Measurements from ENCODE around the gene SRGAP3.

SRGAP3 gene

GRCh38 chr3:9165421-9165820, 84.0 kb downstream of the SRGAP3 start:
- no peak for TF ChIP-seq SNAI2 (CRISPR knock-in tag; IDR thresholded peaks at IDR 0.05)
- TF ChIP-seq ESRRG (CRISPR knock-in tag; IDR thresholded peaks at IDR 0.05) = no peak
- TF ChIP-seq PATZ1 (CRISPR knock-in tag; IDR thresholded peaks at IDR 0.05; ENCODE audit: borderline replicate concordance) = no peak
- no peak for TF ChIP-seq OSR1 (CRISPR knock-in tag; IDR thresholded peaks at IDR 0.05)
- no peak for TF ChIP-seq ZC3H10 (CRISPR knock-in tag; IDR thresholded peaks at IDR 0.05)
- ATAC-seq = no peak

- TF ChIP-seq POU6F1 (CRISPR knock-in tag; IDR thresholded peaks at IDR 0.05; ENCODE audit: borderline replicate concordance, low read depth) = no peak
- ATAC-seq = no peak
Measured at GRCh38 chr3:9163289-9163688, 86.2 kb downstream of the SRGAP3 start.

GRCh38 chr3:9161811-9162210, 87.6 kb downstream of the SRGAP3 start:
- no peak for ATAC-seq
- TF ChIP-seq PATZ1 (CRISPR knock-in tag; IDR thresholded peaks at IDR 0.05; ENCODE audit: borderline replicate concordance) = no peak
- no peak for TF ChIP-seq CREB5 (CRISPR knock-in tag; IDR thresholded peaks at IDR 0.05; ENCODE audit: low read depth)
- TF ChIP-seq BACH2 (CRISPR knock-in tag; IDR thresholded peaks at IDR 0.05; ENCODE audit: borderline replicate concordance) = no peak
- no peak for TF ChIP-seq OSR1 (CRISPR knock-in tag; IDR thresholded peaks at IDR 0.05)
- TF ChIP-seq TCF4 (CRISPR knock-in tag; IDR thresholded peaks at IDR 0.05; ENCODE audit: borderline replicate concordance) = no peak
- no peak for TF ChIP-seq CSDC2 (CRISPR knock-in tag; IDR thresholded peaks at IDR 0.05)
- TF ChIP-seq GLIS3 (CRISPR knock-in tag; IDR thresholded peaks at IDR 0.05) = no peak
- no peak for TF ChIP-seq ZNF8 (CRISPR knock-in tag; IDR thresholded peaks at IDR 0.05)
- TF ChIP-seq ZFP30 (CRISPR knock-in tag; IDR thresholded peaks at IDR 0.05) = no peak
- TF ChIP-seq TSHZ2 (CRISPR knock-in tag; IDR thresholded peaks at IDR 0.05) = no peak
- no peak for TF ChIP-seq POU6F1 (CRISPR knock-in tag; IDR thresholded peaks at IDR 0.05; ENCODE audit: borderline replicate concordance, low read depth)
- TF ChIP-seq ESRRG (CRISPR knock-in tag; IDR thresholded peaks at IDR 0.05) = no peak
- no peak for TF ChIP-seq TOX (CRISPR knock-in tag; IDR thresholded peaks at IDR 0.05; ENCODE audit: borderline replicate concordance)
- TF ChIP-seq CSRNP3 (CRISPR knock-in tag; IDR thresholded peaks at IDR 0.05) = no peak
- no peak for TF ChIP-seq ARNTL (CRISPR knock-in tag; IDR thresholded peaks at IDR 0.05; ENCODE audit: borderline replicate concordance, low read depth)
- no peak for TF ChIP-seq RARB (CRISPR knock-in tag; IDR thresholded peaks at IDR 0.05)
